CD4-positive, alpha-beta T cell treated with Interleukin-6 for 4 hours (primary cell): Measurements from ENCODE around the gene RNH1.

Source experiments
- DNase-seq: peaks from one replicate; pipeline ENCODE4 v3.0.0-alpha.2; 2020; ENCODE audit warnings: mixed read lengths

Gene RNH1

DNA sequence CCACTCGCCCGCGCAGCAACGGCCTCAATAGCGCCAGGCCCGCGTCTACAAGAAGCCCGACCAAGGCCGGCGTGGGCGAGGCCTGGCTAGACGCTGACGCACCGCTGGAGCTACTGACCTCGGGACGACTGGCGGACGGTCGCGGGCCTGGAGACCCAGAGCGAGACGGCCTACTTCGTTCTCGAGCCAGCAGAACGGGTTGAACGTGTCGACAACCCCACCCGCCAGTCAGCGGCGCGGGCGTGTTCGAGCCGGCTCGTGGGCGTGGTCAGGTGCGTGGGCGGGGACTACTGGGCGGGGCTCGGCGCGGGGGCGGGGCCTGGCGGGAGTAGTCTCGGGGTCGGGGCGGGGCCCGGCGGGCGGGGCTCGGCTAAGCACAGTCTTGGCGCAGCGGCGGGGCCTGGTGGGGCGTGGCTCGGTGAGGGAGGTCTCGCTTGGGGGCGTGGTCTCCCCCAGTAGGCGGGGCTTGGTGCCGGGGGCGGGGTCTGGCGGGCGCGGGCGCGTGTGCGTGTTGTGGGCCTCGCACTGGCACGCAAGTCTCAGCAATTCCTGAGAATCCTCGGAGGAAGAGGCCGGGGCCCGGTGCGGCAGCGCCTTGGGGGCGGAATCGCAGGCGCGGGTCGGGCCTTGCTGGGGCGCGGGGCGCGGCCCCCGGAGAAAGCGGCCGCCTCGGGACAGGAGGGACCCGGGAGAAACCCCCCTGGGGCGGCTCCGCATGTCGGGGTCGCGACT is at the start of gene RNH1:
Gene RNH1 (minus strand): TSS at position 248 of the 732 bp plus-strand sequence. CDS start 5,080 bp downstream, outside the sequence.
- peak; percentile 99 for DNase-seq

DNA sequence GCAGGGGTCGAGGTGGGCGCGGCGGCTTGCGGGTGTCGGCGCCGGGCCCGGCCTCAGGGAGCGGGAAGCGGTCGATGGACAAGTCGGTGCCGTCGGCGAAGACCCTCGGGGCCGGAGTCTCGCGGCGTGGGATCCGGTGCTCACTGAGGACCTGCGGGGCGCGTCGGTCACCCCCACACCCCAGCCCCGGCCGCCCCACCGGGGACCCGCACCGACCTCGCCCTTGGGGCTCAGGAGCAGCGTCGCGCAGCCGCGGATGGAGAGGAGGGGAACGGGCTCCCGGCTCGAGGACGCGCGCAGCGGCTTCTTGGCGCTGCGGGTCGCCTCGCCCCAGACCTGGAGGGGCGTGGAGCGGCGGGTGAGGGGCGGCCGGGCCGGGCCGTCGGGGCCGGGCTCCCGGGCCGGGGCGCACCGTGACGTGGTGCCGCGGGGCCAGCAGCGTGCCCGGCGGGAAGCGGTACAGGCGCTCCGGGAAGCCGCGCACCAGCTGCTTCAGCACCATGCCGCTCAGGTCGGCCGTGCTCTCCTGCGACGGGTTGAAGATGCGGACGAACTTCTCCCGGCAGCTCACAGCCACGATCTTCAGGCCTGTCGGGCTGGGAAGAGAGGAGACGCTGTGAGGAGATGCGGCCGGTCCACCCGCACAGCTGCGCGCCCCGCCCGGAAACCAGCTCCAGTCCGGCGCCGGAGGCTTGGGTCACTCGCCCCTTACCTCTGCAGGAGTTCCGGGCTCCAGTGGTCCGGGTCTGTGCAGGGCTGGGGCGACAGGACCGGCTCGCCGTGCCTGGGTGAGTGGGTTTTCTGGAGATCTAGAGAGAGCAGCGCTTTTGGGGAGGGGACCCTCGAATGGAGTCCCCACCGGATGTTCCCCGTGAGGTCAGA is 49.0 kb upstream of the RNH1 start:
- DNase-seq = peak; percentile 45

DNA sequence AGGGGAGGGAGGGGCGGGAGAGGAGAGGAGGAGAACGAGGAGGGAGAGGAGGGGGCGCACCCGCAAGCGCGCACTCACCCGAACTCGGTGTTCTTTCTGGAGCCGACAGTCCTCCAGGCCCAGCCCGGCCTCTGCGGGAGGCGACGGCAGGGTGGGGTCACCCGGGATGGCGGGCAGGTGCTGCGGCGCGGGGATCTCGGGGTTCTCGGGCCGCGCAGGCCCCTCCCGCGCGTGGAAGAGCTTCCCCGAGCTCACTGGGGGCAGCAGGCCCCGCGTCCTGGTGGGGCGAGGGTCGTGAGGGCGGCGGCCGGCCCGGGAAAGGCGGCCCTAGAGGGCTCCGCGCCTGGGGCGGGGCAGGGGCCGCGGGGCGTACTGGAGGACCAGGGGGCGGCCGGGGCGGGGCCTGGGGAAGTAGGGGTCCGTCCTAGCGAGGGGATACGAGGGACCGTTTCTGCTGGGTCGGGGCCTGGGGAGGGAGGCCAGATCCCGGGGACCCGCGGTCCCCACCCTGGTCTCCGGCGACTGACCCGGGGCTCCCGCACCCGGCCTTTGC is 48.3 kb upstream of the RNH1 start:
- DNase-seq = no peak

- peak; percentile 92 for DNase-seq
These were observed 47.6 kb upstream of the RNH1 start for GRCh38 chr11:554428-555226.

DNA sequence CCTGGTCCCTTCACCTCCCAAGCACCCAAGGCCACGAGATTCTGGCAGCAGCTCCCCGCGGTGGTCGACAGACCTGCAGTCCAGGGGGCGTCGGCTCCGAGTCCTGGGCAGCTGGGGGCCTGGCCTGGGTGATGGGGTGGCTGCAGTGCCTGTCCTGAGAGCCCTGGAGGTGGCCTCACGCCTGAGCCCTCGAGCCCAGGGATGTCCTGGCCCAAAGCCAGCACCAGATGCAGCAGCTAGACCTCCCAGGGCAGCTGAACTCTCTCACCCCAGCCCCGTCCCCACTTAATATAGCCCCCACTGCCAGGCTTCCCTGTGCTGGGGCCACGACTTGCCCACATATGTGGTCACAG is 46.9 kb upstream of the RNH1 start:
- DNase-seq = no peak

DNA sequence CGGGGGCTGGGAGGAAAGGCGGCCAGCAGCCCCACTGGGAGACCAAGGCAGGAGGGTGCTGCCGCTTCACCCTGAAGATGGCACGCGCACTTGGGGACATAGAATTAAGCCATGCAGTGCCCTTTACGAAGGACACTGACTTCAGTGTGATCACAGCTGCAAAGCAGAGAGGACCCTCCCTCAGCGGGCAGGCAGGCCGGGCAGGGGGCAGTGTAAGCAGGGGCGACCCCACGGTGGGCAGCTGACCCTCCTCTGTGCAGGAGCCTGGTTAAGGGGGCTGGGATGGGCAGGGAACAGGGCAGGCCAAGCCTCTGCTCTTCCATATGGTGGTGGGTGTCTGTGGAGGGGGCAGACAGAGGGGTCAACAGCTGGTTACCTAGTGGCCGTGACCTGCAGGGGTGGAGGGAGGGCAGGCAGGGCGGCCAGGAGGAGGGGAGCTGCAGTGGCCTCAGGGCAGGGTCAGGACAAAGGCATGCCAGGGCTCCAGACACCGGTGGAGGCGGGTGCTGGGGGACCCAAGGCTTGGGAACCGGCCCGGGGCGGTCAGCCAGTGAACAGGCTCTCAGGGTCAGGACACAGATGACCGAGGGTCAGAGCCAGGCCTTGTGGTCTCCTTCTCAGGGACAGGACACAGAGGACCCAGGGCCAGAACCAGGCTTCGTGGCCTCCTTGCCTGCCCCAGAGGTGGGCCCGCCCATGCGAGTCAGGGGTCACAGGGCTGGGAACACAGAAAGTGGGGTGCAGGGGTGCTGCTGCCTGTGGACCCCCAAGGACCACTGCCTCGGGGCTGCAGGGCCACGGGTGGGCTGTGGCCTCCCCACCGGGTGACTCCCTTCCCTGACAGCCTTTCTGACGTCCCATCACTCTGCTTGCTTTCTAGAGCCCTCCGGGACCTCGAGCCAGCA is 46.3 kb upstream of the RNH1 start:
- no peak for DNase-seq

- DNase-seq = no peak
These were observed 44.6 kb upstream of the RNH1 start for GRCh38 chr11:551596-551995.

DNA sequence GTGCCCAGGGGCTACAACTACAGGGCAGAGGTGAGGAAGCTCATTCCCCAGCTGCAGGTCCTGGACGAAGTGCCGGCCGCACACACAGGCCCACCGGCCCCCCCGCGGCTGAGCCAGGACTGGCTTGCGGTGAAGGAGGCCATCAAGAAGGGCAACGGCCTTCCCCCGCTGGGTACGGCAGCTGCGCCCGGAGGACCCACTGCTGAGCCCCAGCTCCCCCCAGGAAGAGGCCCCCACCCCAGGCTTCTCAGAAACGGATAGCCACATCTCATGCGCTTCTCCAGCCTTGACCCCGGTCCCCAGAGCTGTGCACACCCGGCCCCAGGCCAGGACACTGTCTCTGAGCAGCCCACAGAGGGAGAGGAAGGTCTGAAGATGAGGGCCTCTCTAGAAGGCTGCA is 44.1 kb upstream of the RNH1 start:
- DNase-seq = no peak

- no peak for DNase-seq
These were observed 43.7 kb upstream of the RNH1 start for GRCh38 chr11:550746-551085.

GRCh38 chr11:550021-550745 is 43.1 kb upstream of the RNH1 start:
- no peak for DNase-seq

GRCh38 chr11:548700-549603 is 41.9 kb upstream of the RNH1 start:
- no peak for DNase-seq

DNA sequence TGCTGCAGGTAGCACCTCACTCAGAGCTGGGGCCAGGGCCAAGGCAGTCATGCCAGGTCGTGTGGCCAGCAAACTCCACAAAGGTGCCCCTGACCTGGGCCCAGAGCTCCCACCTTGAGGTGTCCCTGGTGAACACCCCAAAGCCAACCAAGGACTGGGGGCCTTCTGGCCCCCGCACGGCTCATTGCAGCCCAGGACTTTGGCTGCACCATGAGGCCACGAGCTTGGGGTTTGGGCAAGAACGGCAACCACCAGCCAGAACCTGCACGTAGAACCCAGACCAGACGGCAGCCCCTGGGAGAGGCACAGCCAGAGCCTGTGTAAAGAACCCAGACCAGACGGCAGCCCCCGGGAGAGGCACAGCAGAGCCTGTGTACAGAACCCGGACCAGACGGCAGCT is 38.1 kb upstream of the RNH1 start:
- DNase-seq = no peak

- DNase-seq = no peak
These were observed 37.8 kb upstream of the RNH1 start for GRCh38 chr11:544817-545166.

GRCh38 chr11:541433-541885 is 34.4 kb upstream of the RNH1 start:
- DNase-seq = no peak

- DNase-seq = no peak
These were observed 33.8 kb upstream of the RNH1 start for GRCh38 chr11:540583-541432.

DNA sequence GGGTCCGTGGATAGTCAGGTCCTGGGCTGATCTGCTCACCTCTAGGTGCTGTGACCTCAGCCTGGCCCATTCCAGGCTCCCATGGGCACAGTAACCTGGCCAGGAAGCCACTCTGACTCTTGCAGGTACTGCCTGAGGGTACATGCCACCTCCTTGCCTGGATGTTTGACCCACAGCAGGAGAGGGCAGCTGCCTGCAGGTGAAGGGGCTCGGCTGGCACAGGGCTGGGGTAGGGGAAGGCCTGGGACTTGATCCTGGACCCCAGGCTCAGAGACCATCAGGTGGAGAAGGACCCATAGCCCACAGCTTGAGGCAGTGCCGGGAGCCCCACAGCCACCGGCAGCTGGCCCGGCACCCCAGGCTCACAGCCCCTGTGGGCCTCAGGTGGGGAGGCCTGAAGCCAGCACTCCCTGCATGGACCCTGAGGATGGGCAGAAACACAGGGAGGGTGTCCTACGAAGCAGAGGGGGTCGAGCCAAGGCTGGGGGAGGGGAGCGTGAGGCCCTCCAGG is 33.0 kb upstream of the RNH1 start:
- no peak for DNase-seq

DNA sequence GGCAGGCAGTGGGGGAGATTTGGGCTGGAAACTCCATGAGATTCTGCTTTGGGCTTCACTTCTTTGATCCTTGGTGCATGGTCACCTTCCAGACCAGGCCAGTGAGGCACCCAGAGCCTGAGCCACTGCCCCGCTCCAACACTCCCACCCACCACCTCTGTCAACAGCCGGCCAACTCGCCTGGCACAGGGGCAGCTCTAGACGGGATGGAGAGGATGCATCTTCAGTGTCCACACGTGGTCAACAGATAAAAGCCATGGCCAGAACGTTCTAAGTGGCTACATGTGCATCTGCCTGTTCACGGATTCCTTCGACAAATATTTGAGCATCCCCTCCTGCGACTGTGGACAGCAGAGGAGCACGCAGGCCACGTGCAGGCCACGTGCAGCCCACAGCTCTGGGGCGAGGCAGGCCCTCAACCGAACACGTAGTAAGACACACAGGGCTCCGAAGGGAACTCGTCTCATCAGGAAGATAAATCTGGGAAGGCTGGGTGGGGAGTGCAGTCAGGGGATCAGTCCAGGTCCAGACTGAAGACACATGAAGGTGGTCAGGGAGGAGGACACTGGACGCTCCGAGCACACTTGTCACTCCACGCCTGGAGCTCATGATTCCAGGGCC is 31.5 kb upstream of the RNH1 start:
- DNase-seq = no peak

GRCh38 chr11:537622-538430 is 30.8 kb upstream of the RNH1 start:
- no peak for DNase-seq
